Measurements from ENCODE around the gene UBXN11.
"Not testable (repeated sequence)": the region's sequence is repeated elsewhere in the genome, so short reads cannot be mapped to it uniquely, and the experiment has no call there.

Gene UBXN11

GRCh38 chr1:26330276-26330675 is 23.8 kb upstream of the UBXN11 start:
- Histone ChIP-seq H2AFZ (ENCODE audit: low read length) (no peak overlapping the region), H3K9me3 (ENCODE audit: insufficient read depth, low read depth, low read length) (no peaks in the 10 kb centered on the region), H3K4me3 (ENCODE audit: low read length, poor library complexity, severe bottlenecking) (no peak overlapping the region), H3K27me3 (ENCODE audit: insufficient read depth, low read length, poor library complexity, severe bottlenecking) (no peaks in the 10 kb centered on the region), H3K9ac (ENCODE audit: low read depth, low read length, poor library complexity, severe bottlenecking) (no peak overlapping the region), H3K4me2 (ENCODE audit: low read depth, low read length, poor library complexity, severe bottlenecking) (no peak overlapping the region), H3F3A (ENCODE audit: low read depth) (no peaks in the 10 kb centered on the region), H3K9me2 (replicated peaks; ENCODE audit: low read depth, low read length) (no peaks in the 10 kb centered on the region), H4K20me1 (ENCODE audit: insufficient read depth, low read length, poor library complexity, severe bottlenecking) (no peaks in the 10 kb centered on the region), H3K79me2 (ENCODE audit: insufficient read depth, low read length) (no peaks in the 10 kb centered on the region), H3K4me1 (ENCODE audit: insufficient read depth, low read length, poor library complexity, severe bottlenecking) (no peaks in the 10 kb centered on the region), H3K36me3 (ENCODE audit: insufficient read depth, low read length) (no peaks in the 10 kb centered on the region)
- no peak for TF ChIP-seq EZH2phosphoT487 (IDR thresholded peaks at IDR 0.05; ENCODE audit: borderline replicate concordance)
- TF ChIP-seq CTCF (conservative IDR thresholded peaks at IDR 0.05; ENCODE audit: low read length): no peak

GRCh38 chr1:26329380-26329779 is 22.9 kb upstream of the UBXN11 start:
- not testable (repeated sequence) for H3K79me2 ChIP-seq (ENCODE audit: insufficient read depth, low read length); H3K4me2 ChIP-seq (ENCODE audit: low read depth, low read length, poor library complexity, severe bottlenecking); H3K9ac ChIP-seq (ENCODE audit: low read depth, low read length, poor library complexity, severe bottlenecking); H3K36me3 ChIP-seq (ENCODE audit: insufficient read depth, low read length); H3K27me3 ChIP-seq (ENCODE audit: insufficient read depth, low read length, poor library complexity, severe bottlenecking); H4K20me1 ChIP-seq (ENCODE audit: insufficient read depth, low read length, poor library complexity, severe bottlenecking); H2AFZ ChIP-seq (ENCODE audit: low read length); H3K4me3 ChIP-seq (ENCODE audit: low read length, poor library complexity, severe bottlenecking); H3K9me2 ChIP-seq (replicated peaks; ENCODE audit: low read depth, low read length); H3K4me1 ChIP-seq (ENCODE audit: insufficient read depth, low read length, poor library complexity, severe bottlenecking); H3K9me3 ChIP-seq (ENCODE audit: insufficient read depth, low read depth, low read length); H3F3A ChIP-seq (ENCODE audit: low read depth)

GRCh38 chr1:26328597-26328996 is 22.2 kb upstream of the UBXN11 start:
- Histone ChIP-seq H3K4me3 (ENCODE audit: low read length, poor library complexity, severe bottlenecking) (no peak overlapping the region), H3K27me3 (ENCODE audit: insufficient read depth, low read length, poor library complexity, severe bottlenecking) (no peaks in the 10 kb centered on the region), H3K4me1 (ENCODE audit: insufficient read depth, low read length, poor library complexity, severe bottlenecking) (no peaks in the 10 kb centered on the region), H3F3A (ENCODE audit: low read depth) (no peaks in the 10 kb centered on the region), H3K9ac (ENCODE audit: low read depth, low read length, poor library complexity, severe bottlenecking) (peak overlapping the region; percentile 28), H3K36me3 (ENCODE audit: insufficient read depth, low read length) (no peaks in the 10 kb centered on the region), H3K79me2 (ENCODE audit: insufficient read depth, low read length) (no peaks in the 10 kb centered on the region), H3K9me3 (ENCODE audit: insufficient read depth, low read depth, low read length) (no peaks in the 10 kb centered on the region), H4K20me1 (ENCODE audit: insufficient read depth, low read length, poor library complexity, severe bottlenecking) (no peaks in the 10 kb centered on the region), H3K9me2 (replicated peaks; ENCODE audit: low read depth, low read length) (no peaks in the 10 kb centered on the region), H2AFZ (ENCODE audit: low read length) (no peak overlapping the region), H3K4me2 (ENCODE audit: low read depth, low read length, poor library complexity, severe bottlenecking) (no peak overlapping the region)
- TF ChIP-seq CTCF (conservative IDR thresholded peaks at IDR 0.05; ENCODE audit: low read length) (no peak), EZH2phosphoT487 (IDR thresholded peaks at IDR 0.05; ENCODE audit: borderline replicate concordance) (no peak)

- no peak overlapping the region for H3K4me2 ChIP-seq (ENCODE audit: low read depth, low read length, poor library complexity, severe bottlenecking)
- H3K9ac ChIP-seq (ENCODE audit: low read depth, low read length, poor library complexity, severe bottlenecking): no peak overlapping the region
Observed at GRCh38 chr1:26327956-26328362, 21.5 kb upstream of the UBXN11 start.

More at GRCh38 chr1:26327956-26328362, 21.5 kb upstream of the UBXN11 start:
- Histone ChIP-seq H3K36me3 (ENCODE audit: insufficient read depth, low read length) (no peaks in the 10 kb centered on the region), H3K27me3 (ENCODE audit: insufficient read depth, low read length, poor library complexity, severe bottlenecking) (no peaks in the 10 kb centered on the region), H3K4me1 (ENCODE audit: insufficient read depth, low read length, poor library complexity, severe bottlenecking) (no peaks in the 10 kb centered on the region), H3K79me2 (ENCODE audit: insufficient read depth, low read length) (no peaks in the 10 kb centered on the region), H2AFZ (ENCODE audit: low read length) (no peak overlapping the region), H4K20me1 (ENCODE audit: insufficient read depth, low read length, poor library complexity, severe bottlenecking) (no peaks in the 10 kb centered on the region), H3K9me2 (replicated peaks; ENCODE audit: low read depth, low read length) (no peaks in the 10 kb centered on the region), H3K9me3 (ENCODE audit: insufficient read depth, low read depth, low read length) (no peaks in the 10 kb centered on the region), H3K4me3 (ENCODE audit: low read length, poor library complexity, severe bottlenecking) (no peak overlapping the region), H3F3A (ENCODE audit: low read depth) (no peaks in the 10 kb centered on the region)
- TF ChIP-seq CTCF (conservative IDR thresholded peaks at IDR 0.05; ENCODE audit: low read length) (no peak), EZH2phosphoT487 (IDR thresholded peaks at IDR 0.05; ENCODE audit: borderline replicate concordance) (no peak)

Measured in Loucy (cell line).